ENCODE data around the gene ZDHHC9. TPM values are rescaled to one million over a fixed set of nuclear protein-coding genes. Genes with fewer than 3 reads are reported as not detected.
A peak's percentile ranks its signal among the peaks of the same experiment; 100 is the strongest.

Gene ZDHHC9
- total RNA-seq, 2 experiments from 2014 or later: 10.4 to 11.1 TPM

- peaks cover 64% of the 10 kb centered on the region for H3K36me3 Mint-ChIP-seq (ENCODE audit: low read depth)
- TF ChIP-seq CTCF (IDR thresholded peaks at IDR 0.05): no peak
- peaks cover 48% of the 10 kb centered on the region for H3K4me1 Mint-ChIP-seq (ENCODE audit: low read depth)
- H3K4me3 Mint-ChIP-seq: peak overlapping the region; percentile 83
- intact Hi-C loops (cut with micrococcal nuclease): loop anchor here (5.0 to 10.0 kb wide), 2 partner anchors 34 to 124 kb away; partner anchors contain the start of gene UTP14A
- H3K27ac Mint-ChIP-seq: peak overlapping the region; percentile 95
- POLR2A ChIA-PET: interaction anchor here (0.7 to 5.6 kb wide), 6 partner anchors 11 to 28 kb away, joined by 3 to 56 read pairs (median 26); no protein-coding TSS in a partner anchor
- DNase-seq (peak; percentile 93), ATAC-seq (peak; percentile 81)
- no peaks in the 10 kb centered on the region for H3K27me3 Mint-ChIP-seq
- CTCF ChIA-PET: interaction anchor here (0.5 to 2.1 kb wide), 12 partner anchors 10 to 126 kb away, joined by 3 to 9 read pairs (median 3); no protein-coding TSS in a partner anchor
- no peaks in the 10 kb centered on the region for H3K9me3 Mint-ChIP-seq
Observed at GRCh38 chrX:129781134-129781672, 62.5 kb downstream of the ZDHHC9 start.

GRCh38 chrX:129780441-129781105 lies 63.1 kb downstream of the ZDHHC9 start:
- Mint-ChIP-seq H3K36me3 (ENCODE audit: low read depth) (peaks cover 58% of the 10 kb centered on the region), H3K27ac (peak overlapping the region; percentile 95), H3K4me1 (ENCODE audit: low read depth) (peaks cover 41% of the 10 kb centered on the region), H3K4me3 (peak overlapping the region; percentile 83), H3K27me3 (no peaks in the 10 kb centered on the region), H3K9me3 (no peaks in the 10 kb centered on the region)
- DNase-seq (no peak), ATAC-seq (no peak)
- no peak for TF ChIP-seq CTCF (IDR thresholded peaks at IDR 0.05)
- intact Hi-C loops (cut with micrococcal nuclease): loop anchor here (5.0 to 10.0 kb wide), 2 partner anchors 33 to 124 kb away; partner anchors contain the start of gene UTP14A
- ChIA-PET POLR2A (interaction anchor here (3.8 to 5.6 kb wide), 4 partner anchors 10 to 25 kb away, joined by 19 to 56 read pairs (median 34); no protein-coding TSS in a partner anchor), CTCF (interaction anchor here (1.0 to 2.1 kb wide), 8 partner anchors 10 to 102 kb away, joined by 3 to 9 read pairs (median 3); no protein-coding TSS in a partner anchor)

GRCh38 chrX:129779747-129780146 lies 63.9 kb downstream of the ZDHHC9 start, which contains the start of gene SASH3:
Gene SASH3 (plus strand): TSS chrX:129779949. CDS start chrX:129780098, 149 bp downstream.
- intact Hi-C loops (cut with micrococcal nuclease): loop anchor here (5.0 to 10.0 kb wide), 2 partner anchors 32 to 125 kb away; partner anchors contain the start of gene UTP14A
- Mint-ChIP-seq H3K4me1 (ENCODE audit: low read depth) (peaks cover 43% of the 10 kb centered on the region), H3K9me3 (no peaks in the 10 kb centered on the region), H3K4me3 (peak within 1 kb of the TSS; percentile 83), H3K27me3 (no peaks in the 10 kb centered on the region), H3K36me3 (ENCODE audit: low read depth) (peaks cover 52% of the 10 kb centered on the region), H3K27ac (peak within 1 kb of the TSS; percentile 95)
- ChIA-PET CTCF (interaction anchor here (1.2 to 2.1 kb wide), 2 partner anchors 11 to 13 kb away, joined by 3 to 6 read pairs; no protein-coding TSS in a partner anchor), POLR2A (interaction anchor here (0.8 to 5.6 kb wide), 5 partner anchors 9 to 91 kb away, joined by 3 to 56 read pairs (median 19); no protein-coding TSS in a partner anchor)
- no peak for TF ChIP-seq CTCF (IDR thresholded peaks at IDR 0.05)
- ATAC-seq (peak; percentile 29), DNase-seq (peak; percentile 81)

GRCh38 chrX:129779086-129779672 lies 64.5 kb downstream of the ZDHHC9 start:
- ChIA-PET CTCF (interaction anchor here (2.1 kb wide), 1 partner anchor 11 kb away, joined by 6 read pairs; no protein-coding TSS in a partner anchor), POLR2A (interaction anchor here (0.6 to 5.6 kb wide), 7 partner anchors 9 to 132 kb away, joined by 3 to 56 read pairs (median 5); no protein-coding TSS in a partner anchor)
- Mint-ChIP-seq H3K4me1 (ENCODE audit: low read depth) (peaks cover 42% of the 10 kb centered on the region), H3K27me3 (no peaks in the 10 kb centered on the region), H3K4me3 (peak overlapping the region; percentile 83), H3K27ac (peak overlapping the region; percentile 95), H3K9me3 (no peaks in the 10 kb centered on the region), H3K36me3 (ENCODE audit: low read depth) (peaks cover 47% of the 10 kb centered on the region)
- DNase-seq (no peak), ATAC-seq (no peak)
- TF ChIP-seq CTCF (IDR thresholded peaks at IDR 0.05): no peak
- intact Hi-C loops (cut with micrococcal nuclease): no loop called here

Data from activated CD8-positive, alpha-beta T cell treated with anti-CD3 and anti-CD28 coated beads for 36 hours (primary cell).